ENCODE results near the gene NCAM1. TPM values are rescaled to one million over a fixed set of nuclear protein-coding genes. Genes with fewer than 3 reads are reported as not detected.
A peak's percentile ranks its signal among the peaks of the same experiment; 100 is the strongest.

The NCAM1 gene
- total RNA-seq, 1 donor from 2014 or later: 332 TPM

- Histone ChIP-seq H3K36me3 (no peaks in the 10 kb centered on the region), H3K4me3 (no peak overlapping the region), H3K9me3 (replicated peaks) (no peaks in the 10 kb centered on the region), H3K27me3 (ENCODE audit: low read depth) (no peaks in the 10 kb centered on the region), H3K27ac (replicated peaks) (no peak overlapping the region), H3K4me1 (peaks cover 40% of the 10 kb centered on the region)
- intact Hi-C loops (cut with micrococcal nuclease): loop anchor here (10.0 kb wide), 1 partner anchor 92 kb away; no protein-coding TSS in a partner anchor
- DNase-seq: no peak
- TF ChIP-seq CTCF (IDR thresholded peaks at IDR 0.05; ENCODE audit: borderline replicate concordance): no peak
These were observed 14.4 kb upstream of the NCAM1 start for GRCh38 chr11:112946866-112947265.

- H3K27ac ChIP-seq (replicated peaks): peak overlapping the region; percentile 76
- H3K9me3 ChIP-seq (replicated peaks): peaks cover 4% of the 10 kb centered on the region
- intact Hi-C loops (cut with micrococcal nuclease): loop anchor here (10.0 kb wide), 1 partner anchor 95 kb away; no protein-coding TSS in a partner anchor
- H3K27me3 ChIP-seq (ENCODE audit: low read depth): no peaks in the 10 kb centered on the region
- H3K4me3 ChIP-seq: peak overlapping the region; percentile 19
- TF ChIP-seq CTCF (IDR thresholded peaks at IDR 0.05; ENCODE audit: borderline replicate concordance): no peak
- DNase-seq: peak; percentile 48
- H3K36me3 ChIP-seq: no peaks in the 10 kb centered on the region
- H3K4me1 ChIP-seq: peaks cover 16% of the 10 kb centered on the region
These were observed 11.2 kb upstream of the NCAM1 start for GRCh38 chr11:112949781-112950575.

- no peaks in the 10 kb centered on the region for H3K36me3 ChIP-seq
- TF ChIP-seq CTCF (IDR thresholded peaks at IDR 0.05; ENCODE audit: borderline replicate concordance): peak; percentile 40
- intact Hi-C loops (cut with micrococcal nuclease): no loop called here
- H3K9me3 ChIP-seq (replicated peaks): peaks cover 4% of the 10 kb centered on the region
- no peak overlapping the region for H3K4me3 ChIP-seq
- DNase-seq: no peak
- peaks cover 61% of the 10 kb centered on the region for H3K27me3 ChIP-seq (ENCODE audit: low read depth)
- peaks cover 30% of the 10 kb centered on the region for H3K4me1 ChIP-seq
- peak overlapping the region; percentile 13 for H3K27ac ChIP-seq (replicated peaks)
These were observed 2.5 kb upstream of the NCAM1 start for GRCh38 chr11:112958670-112959069.

GRCh38 chr11:112961751-112962578 lies 745 bp downstream of the NCAM1 start:
- DNase-seq: peak; percentile 24
- TF ChIP-seq CTCF (IDR thresholded peaks at IDR 0.05; ENCODE audit: borderline replicate concordance): no peak
- H3K27me3 ChIP-seq (ENCODE audit: low read depth): peaks cover 83% of the 10 kb centered on the region
- H3K36me3 ChIP-seq: no peaks in the 10 kb centered on the region
- peaks cover 53% of the 10 kb centered on the region for H3K4me1 ChIP-seq
- intact Hi-C loops (cut with micrococcal nuclease): no loop called here
- H3K4me3 ChIP-seq: peak overlapping the region; percentile 71
- no peaks in the 10 kb centered on the region for H3K9me3 ChIP-seq (replicated peaks)
- peak overlapping the region; percentile 80 for H3K27ac ChIP-seq (replicated peaks)

GRCh38 chr11:112962579-112963367 lies 1.6 kb downstream of the NCAM1 start:
- Histone ChIP-seq H3K27me3 (ENCODE audit: low read depth) (peaks cover 79% of the 10 kb centered on the region), H3K36me3 (no peaks in the 10 kb centered on the region), H3K27ac (replicated peaks) (peak overlapping the region; percentile 80), H3K4me1 (peaks cover 61% of the 10 kb centered on the region), H3K9me3 (replicated peaks) (no peaks in the 10 kb centered on the region), H3K4me3 (peak overlapping the region; percentile 71)
- intact Hi-C loops (cut with micrococcal nuclease): no loop called here
- peak; percentile 79 for DNase-seq
- no peak for TF ChIP-seq CTCF (IDR thresholded peaks at IDR 0.05; ENCODE audit: borderline replicate concordance)

All from left ventricle myocardium inferior (tissue), 1 donor.